OCI-LY1 (cell line): ENCODE results near the gene LRP8.

Experiments used
- CTCF ChIP-seq: fragments of 200-600 bp; sonication (generic), shearing (Covaris generic); IDR thresholded peaks from 2 replicates; pipeline ENCODE4 v1.5.1; 2017; ENCODE audit warnings: mild to moderate bottlenecking, antibody characterized with exemption, low read length, moderate library complexity, mixed read lengths
- EZH2 ChIP-seq: fragments of 200-600 bp; sonication (generic), shearing (Covaris generic); IDR thresholded peaks from 2 replicates; pipeline ENCODE4 v1.8.0; 2017; ENCODE audit warnings: borderline replicate concordance, mixed run types, mild to moderate bottlenecking, antibody characterized with exemption, low read length, moderate library complexity, mixed read lengths

GRCh38 chr1:53337499-53337898 is 9.6 kb upstream of the LRP8 start:
- TF ChIP-seq CTCF (no peak), EZH2 (no peak)
